AG04449 (cell line): Measurements from ENCODE around the gene RPSA.

ENCODE experiments used
- CTCF ChIA-PET: fragments of 350-600 bp; formaldehyde crosslinking; extraction: SDS; loops from one replicate; lab custom pipeline; 2021; ENCODE audit warnings: antibody characterized with exemption; lab: Yijun Ruan, JAX
- POLR2A ChIA-PET: fragments of 400-600, 350-600 bp; formaldehyde crosslinking; extraction: SDS; loops from one replicate; lab custom pipeline; 2020; ENCODE audit warnings: antibody characterized with exemption, inconsistent platforms; lab: Yijun Ruan, JAX
- DNase-seq: peaks from one replicate; pipeline ENCODE4 v3.0.0-alpha.2; 2010; ENCODE audit warnings: low read depth, low spot score
- H3K4me3 ChIP-seq: 2 replicates; pipeline ENCODE4 v1.5.1; 2011; ENCODE audit warnings: low read depth, mild to moderate bottlenecking, control low read depth, low read length
- CTCF ChIP-seq: IDR thresholded peaks from one replicate; pipeline ENCODE4 v1.5.1; 2011; ENCODE audit warnings: mild to moderate bottlenecking, moderate library complexity, low read length, control low read depth, inconsistent platforms; ENCODE audit not compliant: insufficient read depth; ENCODE audit errors: missing control alignments

Gene RPSA

GRCh38 chr3:39387411-39387975, 19.0 kb upstream of the RPSA start:
- ChIA-PET POLR2A (no interaction called here), CTCF (interaction anchor here (1.2 to 1.3 kb wide), 2 partner anchors 14 to 15 kb away, joined by 3 read pairs; no protein-coding TSS in a partner anchor)
- TF ChIP-seq CTCF: no peak

GRCh38 chr3:39388153-39388552, 18.4 kb upstream of the RPSA start:
- POLR2A ChIA-PET: no interaction called here

More at GRCh38 chr3:39387411-39387975, 19.0 kb upstream of the RPSA start:
- no peak for DNase-seq
- H3K4me3 ChIP-seq: no peak overlapping the region

GRCh38 chr3:39388741-39389248, 17.7 kb upstream of the RPSA start:
- H3K4me3 ChIP-seq: no peak overlapping the region
- ChIA-PET POLR2A (no interaction called here), CTCF (no interaction called here)
- no peak for TF ChIP-seq CTCF
- no peak for DNase-seq

More at GRCh38 chr3:39388153-39388552, 18.4 kb upstream of the RPSA start:
- H3K4me3 ChIP-seq: no peak overlapping the region
- CTCF ChIA-PET: no interaction called here
- no peak for TF ChIP-seq CTCF
- DNase-seq: no peak

GRCh38 chr3:39390181-39390580, 16.3 kb upstream of the RPSA start:
- no peak for TF ChIP-seq CTCF
- POLR2A ChIA-PET: interaction anchor here (1.7 kb wide), 1 partner anchor 17 kb away, joined by 4 read pairs; the partner anchor contains the start of gene RPSA
- DNase-seq: no peak
- no peak overlapping the region for H3K4me3 ChIP-seq
- CTCF ChIA-PET: no interaction called here

GRCh38 chr3:39396690-39397089, 9.8 kb upstream of the RPSA start:
- H3K4me3 ChIP-seq: no peak overlapping the region
- POLR2A ChIA-PET: no interaction called here
- CTCF ChIA-PET: no interaction called here
- no peak for DNase-seq
- TF ChIP-seq CTCF: no peak

- CTCF ChIA-PET: interaction anchor here (1.4 kb wide), 1 partner anchor 18 kb away, joined by 4 read pairs; no protein-coding TSS in a partner anchor
- H3K4me3 ChIP-seq: no peak overlapping the region
- POLR2A ChIA-PET: no interaction called here
- no peak for DNase-seq
- no peak for TF ChIP-seq CTCF
Measured at GRCh38 chr3:39398700-39399099, 7.8 kb upstream of the RPSA start.
